ENCODE results near the gene CFAP61.

Gene CFAP61

DNA sequence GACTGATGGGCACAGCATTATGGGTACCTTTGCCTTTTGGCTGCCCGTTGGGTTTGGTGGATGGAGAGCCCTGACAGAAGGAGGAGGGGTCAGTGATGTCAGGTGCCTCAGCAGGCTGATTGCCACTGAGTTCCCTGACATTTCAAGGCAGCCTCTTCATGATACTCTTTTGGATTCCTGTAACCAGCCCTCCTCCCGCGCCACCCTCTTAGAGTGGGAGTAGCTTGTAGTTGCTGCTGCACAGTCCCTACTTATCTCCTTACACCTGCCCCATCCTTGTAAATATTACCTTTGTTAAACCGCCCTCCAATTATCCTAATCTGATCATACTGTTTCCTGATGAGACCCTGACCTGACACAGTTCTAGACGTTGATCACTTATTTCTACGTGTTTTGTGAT, 140.0 kb downstream of the CFAP61 start:
- TF ChIP-seq, protein P1, sequence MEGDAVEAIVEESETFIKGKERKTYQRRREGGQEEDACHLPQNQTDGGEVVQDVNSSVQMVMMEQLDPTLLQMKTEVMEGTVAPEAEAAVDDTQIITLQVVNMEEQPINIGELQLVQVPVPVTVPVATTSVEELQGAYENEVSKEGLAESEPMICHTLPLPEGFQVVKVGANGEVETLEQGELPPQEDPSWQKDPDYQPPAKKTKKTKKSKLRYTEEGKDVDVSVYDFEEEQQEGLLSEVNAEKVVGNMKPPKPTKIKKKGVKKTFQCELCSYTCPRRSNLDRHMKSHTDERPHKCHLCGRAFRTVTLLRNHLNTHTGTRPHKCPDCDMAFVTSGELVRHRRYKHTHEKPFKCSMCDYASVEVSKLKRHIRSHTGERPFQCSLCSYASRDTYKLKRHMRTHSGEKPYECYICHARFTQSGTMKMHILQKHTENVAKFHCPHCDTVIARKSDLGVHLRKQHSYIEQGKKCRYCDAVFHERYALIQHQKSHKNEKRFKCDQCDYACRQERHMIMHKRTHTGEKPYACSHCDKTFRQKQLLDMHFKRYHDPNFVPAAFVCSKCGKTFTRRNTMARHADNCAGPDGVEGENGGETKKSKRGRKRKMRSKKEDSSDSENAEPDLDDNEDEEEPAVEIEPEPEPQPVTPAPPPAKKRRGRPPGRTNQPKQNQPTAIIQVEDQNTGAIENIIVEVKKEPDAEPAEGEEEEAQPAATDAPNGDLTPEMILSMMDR (IDR thresholded peaks at IDR 0.05; ENCODE audit: low read depth, low read length), result no peak
- DNase-seq (ENCODE audit: extremely low read depth, low read depth), result no peak

DNA sequence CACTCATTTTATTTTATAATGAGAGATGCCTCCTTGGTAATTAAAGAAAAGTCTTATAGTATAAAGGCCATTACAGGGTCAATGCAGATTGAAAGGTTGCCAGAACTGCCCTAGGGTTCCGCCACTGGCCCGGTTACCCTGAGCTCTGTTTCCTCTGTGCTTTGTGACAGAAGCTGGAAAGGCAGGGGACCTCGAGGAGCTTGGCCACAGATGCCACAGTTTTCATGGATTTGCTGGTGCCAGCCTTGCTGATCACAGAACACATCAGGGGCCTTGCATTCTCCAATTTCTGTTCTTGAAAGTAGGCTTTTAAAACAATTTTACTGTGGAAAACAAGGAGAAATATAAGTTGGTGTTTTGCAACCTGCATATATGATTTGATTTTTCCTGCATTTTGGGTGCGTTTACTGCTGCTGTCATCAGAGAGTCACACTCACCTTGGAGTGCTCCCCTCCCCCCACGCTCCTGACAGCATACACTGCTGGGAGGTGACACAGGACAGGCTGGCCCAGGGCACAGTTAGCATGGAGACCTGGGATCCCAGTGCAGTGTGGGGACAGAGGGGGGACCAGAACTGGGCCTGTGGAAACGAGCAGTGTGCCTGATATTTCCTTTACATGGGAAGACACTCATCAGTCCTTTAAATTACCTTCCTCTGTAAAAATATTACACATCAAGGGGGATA, 142.8 kb downstream of the CFAP61 start:
- TF ChIP-seq, protein P1 (IDR thresholded peaks at IDR 0.05; ENCODE audit: low read depth, low read length), result no peak
- DNase-seq (ENCODE audit: extremely low read depth, low read depth), result no peak

DNA sequence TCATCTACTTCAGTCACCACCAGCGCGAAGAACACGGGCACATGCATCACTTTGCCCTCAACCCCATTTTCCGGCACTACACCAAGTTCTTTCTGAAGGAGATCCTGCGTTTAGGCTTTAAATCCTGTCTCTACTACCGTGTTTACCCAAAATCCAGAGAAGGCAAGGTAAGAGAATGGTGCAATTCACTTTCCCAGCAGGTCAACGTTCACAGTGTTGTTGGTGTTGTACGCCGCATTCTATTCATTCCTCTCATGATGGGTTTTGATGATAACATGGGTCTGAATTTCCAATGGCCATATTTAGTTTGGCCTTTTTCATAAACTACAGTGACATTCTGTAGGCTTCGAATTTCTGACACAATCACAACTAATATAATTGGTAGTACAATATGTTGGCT, 144.3 kb downstream of the CFAP61 start:
- DNase-seq (ENCODE audit: extremely low read depth, low read depth), result no peak

DNA sequence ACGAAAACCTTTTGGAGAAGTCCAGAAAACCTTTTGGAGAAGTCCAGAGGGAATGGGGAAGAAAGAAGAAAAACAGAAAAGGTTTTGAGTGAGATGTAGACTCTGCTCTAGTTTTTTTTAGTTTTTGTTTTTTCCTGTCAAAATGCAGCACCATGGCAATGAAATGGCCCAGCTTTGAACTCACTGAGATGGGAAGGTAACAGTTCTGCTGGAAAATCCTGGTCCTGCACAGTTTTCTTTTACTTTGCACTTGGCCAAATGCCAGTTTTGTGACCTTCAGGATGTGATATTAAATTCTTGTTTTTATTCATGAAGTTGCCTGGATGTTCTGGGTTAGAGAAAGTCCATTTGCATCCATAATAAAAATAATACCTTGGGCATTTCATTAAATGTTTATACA, 145.7 kb downstream of the CFAP61 start:
- DNase-seq (ENCODE audit: extremely low read depth, low read depth), result no peak
- TF ChIP-seq, protein P1 (IDR thresholded peaks at IDR 0.05; ENCODE audit: low read depth, low read length), result no peak

More for the DNA sequence above, 144.3 kb downstream of the CFAP61 start:
- TF ChIP-seq, protein P1 (IDR thresholded peaks at IDR 0.05; ENCODE audit: low read depth, low read length), result no peak

DNA sequence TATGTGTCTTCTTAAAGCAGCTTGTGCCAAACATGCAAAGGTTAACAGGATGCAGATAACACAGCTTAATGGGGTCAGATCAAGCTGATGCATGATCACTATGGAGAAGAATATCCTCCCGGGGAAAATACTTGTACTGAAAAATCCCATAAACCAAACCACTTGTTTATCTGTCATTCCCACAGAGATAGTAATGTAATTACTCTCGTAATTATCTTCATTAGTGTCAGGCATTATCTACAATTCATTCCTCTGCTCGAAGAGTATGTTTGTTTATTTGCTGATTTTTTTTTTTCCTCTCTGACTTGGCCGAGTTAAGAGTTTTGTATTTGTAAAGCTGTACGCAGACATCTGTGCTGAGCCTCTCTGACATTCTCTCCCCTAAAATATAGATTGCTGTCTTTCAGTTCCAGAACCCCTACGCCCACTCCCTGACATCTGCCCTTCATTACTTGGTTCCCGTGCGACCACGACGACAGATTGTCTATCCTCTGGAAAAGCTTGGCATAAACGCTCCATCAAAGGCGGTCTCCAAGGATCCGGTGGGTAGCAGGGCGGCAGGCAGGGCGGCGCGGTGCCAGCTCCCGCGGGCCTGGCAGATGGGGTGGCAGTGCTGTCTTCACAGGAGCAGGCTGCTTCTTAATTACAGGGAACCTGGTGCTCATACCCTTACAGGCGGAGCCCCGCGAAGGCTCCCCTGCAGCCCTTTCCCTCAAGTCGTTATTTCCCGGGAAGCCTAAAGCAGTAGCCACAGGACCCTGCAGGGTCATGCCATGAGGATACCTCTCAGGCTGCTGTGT, 147.2 kb downstream of the CFAP61 start:
- TF ChIP-seq, protein P1 (IDR thresholded peaks at IDR 0.05; ENCODE audit: low read depth, low read length), result no peak
- DNase-seq (ENCODE audit: extremely low read depth, low read depth), result no peak

DNA sequence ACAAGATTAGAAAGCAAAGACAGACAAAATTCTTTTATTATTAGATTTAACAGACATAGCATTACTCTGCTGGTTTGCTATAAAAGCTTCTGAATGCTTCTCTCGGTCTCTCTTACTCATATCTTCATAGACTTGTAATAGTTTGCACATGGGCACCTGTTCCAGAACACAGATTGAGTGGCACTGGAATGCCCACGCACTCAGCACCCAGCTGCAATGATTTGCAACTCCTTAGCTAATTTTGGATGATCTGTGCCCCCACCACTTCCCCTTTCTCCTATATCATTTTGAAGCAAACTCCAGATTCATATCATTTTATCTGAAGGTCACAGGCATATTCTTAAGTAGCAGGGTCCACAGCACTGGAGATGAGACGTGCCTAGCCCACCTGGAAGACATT, 148.8 kb downstream of the CFAP61 start:
- no peak for DNase-seq (ENCODE audit: extremely low read depth, low read depth)
- TF ChIP-seq, protein P1 (IDR thresholded peaks at IDR 0.05; ENCODE audit: low read depth, low read length), result no peak

DNA sequence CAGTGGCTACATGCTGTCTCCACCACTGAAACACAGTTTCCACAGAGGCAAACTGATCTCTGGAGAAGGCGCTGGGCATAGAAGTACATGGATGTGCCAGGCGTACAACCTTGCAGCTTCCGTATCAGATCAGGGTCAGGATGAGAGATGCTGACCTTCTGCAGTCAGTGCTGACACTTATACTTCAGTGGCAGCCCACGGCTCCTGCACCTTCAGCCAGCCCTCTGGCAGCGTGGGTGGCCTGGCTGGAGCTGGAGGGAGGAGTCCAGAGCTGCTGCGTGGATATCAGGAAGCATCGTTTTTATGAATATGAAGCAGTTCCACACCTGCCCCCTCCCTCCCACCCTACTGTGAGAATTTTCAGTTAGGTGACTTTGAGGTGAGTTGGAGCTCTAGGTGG, 149.3 kb downstream of the CFAP61 start:
- DNase-seq (ENCODE audit: extremely low read depth, low read depth), result no peak
- TF ChIP-seq, protein P1 (IDR thresholded peaks at IDR 0.05; ENCODE audit: low read depth, low read length), result no peak
